Fibroblast of pulmonary artery (primary cell): ENCODE data around the gene B4GAT1.
A peak's percentile ranks its signal among the peaks of the same experiment; 100 is the strongest.

Experiments
- DNase-seq: peaks from one replicate; pipeline ENCODE4 v3.0.0-alpha.2; 2010; ENCODE audit warnings: low read depth
- H3K4me3 ChIP-seq: replicated peaks from 2 replicates; pipeline ENCODE4 v1.5.1; 2011; ENCODE audit warnings: low read depth, mild to moderate bottlenecking, control low read depth, low read length, moderate library complexity
- CTCF ChIP-seq: IDR thresholded peaks from 2 replicates; pipeline ENCODE4 v1.5.1; 2011; ENCODE audit warnings: mild to moderate bottlenecking, control low read depth, low read length, inconsistent platforms; ENCODE audit errors: missing control alignments

B4GAT1 gene

DNA sequence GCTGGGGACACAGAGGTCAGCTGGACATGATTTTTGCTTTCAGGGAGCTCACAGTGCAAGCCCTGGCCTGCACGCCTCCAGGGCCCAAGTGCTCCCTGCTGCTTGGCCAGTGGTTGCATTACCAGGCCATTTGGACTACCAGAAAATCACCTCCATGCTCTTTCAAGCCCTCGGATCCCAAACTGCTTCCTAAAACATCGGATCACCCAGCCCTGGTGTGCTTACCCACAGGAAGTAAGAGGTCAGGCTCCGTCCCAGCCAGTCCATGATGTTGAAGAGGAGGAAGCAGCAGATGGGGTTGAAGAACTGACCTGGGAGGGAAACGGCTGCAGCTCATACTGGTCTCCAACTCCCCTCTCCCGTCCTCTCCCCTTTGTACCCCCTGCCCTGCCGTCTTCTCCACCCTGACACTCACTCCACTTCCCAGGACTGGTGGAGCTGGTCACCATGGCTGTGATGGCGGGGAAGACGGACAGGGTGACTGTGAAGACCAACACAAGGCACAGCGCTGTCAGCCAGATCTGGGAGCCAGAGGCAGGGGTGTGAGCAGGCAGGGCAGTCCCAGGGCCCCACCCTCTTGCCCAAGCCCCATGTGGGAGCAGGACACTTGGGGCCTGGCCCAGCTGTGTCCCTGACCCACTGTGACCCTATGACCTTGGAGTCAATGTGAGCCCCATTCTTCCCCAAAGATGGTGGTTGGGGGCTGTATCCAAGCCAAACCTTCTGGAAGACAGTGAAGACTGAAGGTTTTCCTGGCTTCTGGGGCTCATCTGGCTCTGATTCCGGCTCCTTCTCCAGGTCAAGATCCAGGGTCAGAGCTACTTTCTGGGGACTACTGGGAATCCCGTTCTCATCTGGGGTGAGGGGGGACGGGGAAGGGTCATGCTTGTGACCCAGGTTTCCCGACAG, 18.5 kb upstream of the B4GAT1 start:
- no peak for DNase-seq
- TF ChIP-seq CTCF: no peak
- no peak overlapping the region for H3K4me3 ChIP-seq

DNA sequence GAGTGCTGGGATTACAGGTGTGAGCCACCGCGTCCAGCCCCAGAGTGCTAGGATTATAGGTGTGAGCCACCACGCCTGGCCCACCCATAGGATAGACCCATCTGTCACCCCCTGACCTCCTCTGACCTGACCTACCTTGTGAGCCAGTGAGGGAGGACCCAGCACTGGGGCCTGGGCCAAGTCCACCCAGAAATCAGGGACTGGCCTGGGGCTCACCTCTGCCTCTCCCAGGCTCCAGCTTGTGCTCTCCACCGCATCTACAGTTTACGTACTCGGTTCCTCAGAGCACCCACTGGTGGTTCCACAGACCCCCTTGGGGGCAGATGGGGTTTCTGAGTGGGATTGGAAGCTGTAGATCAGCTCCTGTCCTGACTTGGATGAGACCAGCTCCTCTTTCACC, 17.7 kb upstream of the B4GAT1 start:
- H3K4me3 ChIP-seq: no peak overlapping the region
- DNase-seq: no peak
- TF ChIP-seq CTCF: no peak

DNA sequence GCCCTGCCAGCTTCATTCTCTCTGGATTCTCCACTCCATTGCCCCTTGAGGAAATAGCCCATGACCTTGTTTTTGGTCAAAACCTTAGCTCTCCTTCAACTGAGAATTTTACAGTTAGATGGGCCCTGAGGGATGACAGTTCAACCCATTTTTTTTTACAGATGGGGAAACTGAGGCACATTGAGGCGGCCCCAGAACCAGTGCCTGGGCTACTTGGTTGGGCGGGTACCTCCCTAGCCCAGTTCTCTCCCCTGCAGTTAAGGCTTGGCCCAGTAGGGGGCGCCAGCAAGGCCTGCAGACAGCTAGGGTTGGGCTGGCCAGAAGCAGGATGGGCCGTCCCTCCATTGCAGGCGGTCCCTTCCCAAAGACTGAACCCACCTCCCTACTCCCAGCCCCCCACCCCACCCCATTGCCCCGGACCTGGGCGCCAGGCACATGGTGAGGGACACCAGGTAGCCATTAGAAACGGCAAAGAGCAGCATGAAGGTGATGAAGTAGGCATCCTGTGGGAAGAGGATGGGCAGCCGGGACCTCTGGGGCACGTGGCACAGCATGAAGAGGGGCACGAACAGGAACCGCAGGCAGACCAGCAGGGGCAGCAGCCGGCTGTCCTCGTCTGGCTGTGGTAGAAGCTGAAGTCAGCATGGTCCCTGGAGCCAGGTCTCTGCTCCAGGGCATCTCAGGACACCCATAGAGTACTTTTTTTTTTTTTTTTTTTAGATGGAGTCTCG, 16.5 kb upstream of the B4GAT1 start:
- peak; percentile 58 for TF ChIP-seq CTCF
- H3K4me3 ChIP-seq: no peak overlapping the region
- DNase-seq: peak; percentile 23

GRCh38 chr11:66363187-66363601, 15.8 kb upstream of the B4GAT1 start:
- no peak for TF ChIP-seq CTCF
- H3K4me3 ChIP-seq: no peak overlapping the region
- no peak for DNase-seq

DNA sequence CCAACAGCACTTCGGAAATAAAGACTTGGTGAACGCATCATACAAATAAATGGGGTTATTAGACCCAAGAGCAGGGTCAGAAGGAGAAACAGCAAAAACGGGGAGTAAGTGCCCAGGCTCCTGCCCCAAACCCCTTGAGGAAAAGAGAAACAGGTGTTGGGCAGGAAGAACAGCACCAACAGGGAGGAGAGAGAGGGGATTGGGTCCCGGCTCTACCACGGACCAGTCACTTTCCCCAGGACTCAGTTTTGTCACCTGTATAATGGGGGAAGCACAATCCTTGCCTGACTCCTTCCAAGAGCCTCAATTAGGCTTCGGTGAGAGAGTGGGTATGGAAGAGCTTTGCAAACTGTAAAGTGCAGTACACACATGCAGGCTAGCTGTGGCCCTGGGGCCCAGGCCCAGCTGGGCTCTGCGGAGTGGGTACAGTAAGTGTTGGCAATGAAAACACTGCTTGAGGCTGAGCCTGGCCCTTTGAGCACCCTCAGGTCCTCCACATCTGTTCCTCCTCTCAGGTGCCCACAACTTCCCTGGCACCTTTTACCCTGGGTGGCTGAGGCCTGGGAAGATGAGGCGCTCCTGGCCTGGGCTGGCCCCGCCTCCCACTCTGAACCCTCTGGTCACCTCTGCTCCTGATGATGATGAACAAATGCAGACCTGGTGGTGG, 15.2 kb upstream of the B4GAT1 start:
- no peak overlapping the region for H3K4me3 ChIP-seq
- no peak for TF ChIP-seq CTCF
- DNase-seq: no peak

- DNase-seq: no peak
Observed at GRCh38 chr11:66361502-66361941, 14.1 kb upstream of the B4GAT1 start.

More at GRCh38 chr11:66361502-66361941, 14.1 kb upstream of the B4GAT1 start:
- H3K4me3 ChIP-seq: no peak overlapping the region
- no peak for TF ChIP-seq CTCF
